SK-N-SH treated with all-trans-retinoic acid at 6 μM for 48 hours (cell line): ENCODE measurements around the gene KANK3.

Experiments
- ARNTL ChIP-seq: fragments of 450-650 bp; formaldehyde crosslinking; IDR thresholded peaks from 2 replicates; pipeline ENCODE4 v1.5.0; 2020; ENCODE audit warnings: low read depth, mild to moderate bottlenecking, moderate library complexity, borderline replicate concordance
- CREB5 ChIP-seq: fragments of 250-450 bp; sonication (Bioruptor Pico); IDR thresholded peaks from 2 replicates; pipeline ENCODE4 v1.5.1; 2020; ENCODE audit warnings: low read depth, mild to moderate bottlenecking, moderate library complexity
- CSDC2 ChIP-seq: fragments of 250-450 bp; sonication (Bioruptor Pico); IDR thresholded peaks from 2 replicates; pipeline ENCODE4 v1.5.0; 2020; ENCODE audit warnings: mild to moderate bottlenecking, moderate library complexity
- ESRRG ChIP-seq: fragments of 250-450 bp; sonication (Bioruptor Pico); IDR thresholded peaks from 2 replicates; pipeline ENCODE4 v1.6.1; 2021; ENCODE audit warnings: mild to moderate bottlenecking
- OSR1 ChIP-seq: fragments of 250-450 bp; sonication (Bioruptor Pico); IDR thresholded peaks from 2 replicates; pipeline ENCODE4 v1.8.0; 2022; ENCODE audit warnings: moderate library complexity, mild to moderate bottlenecking, inconsistent platforms
- PATZ1 ChIP-seq: fragments of 250-450 bp; sonication (Bioruptor Pico); IDR thresholded peaks from 2 replicates; pipeline ENCODE4 v1.8.0; 2020; ENCODE audit warnings: mild to moderate bottlenecking, moderate library complexity, borderline replicate concordance
- POU6F1 ChIP-seq: fragments of 250-450 bp; sonication (Bioruptor Pico); IDR thresholded peaks from 2 replicates; pipeline ENCODE4 v1.8.0; 2021; ENCODE audit warnings: low read depth, mild to moderate bottlenecking, moderate library complexity, borderline replicate concordance
- RARB ChIP-seq: fragments of 250-450 bp; sonication (Bioruptor Pico); IDR thresholded peaks from 2 replicates; pipeline ENCODE4 v1.8.0; 2021; ENCODE audit warnings: mild to moderate bottlenecking, moderate library complexity
- SNAI2 ChIP-seq: fragments of 250-450 bp; sonication (Bioruptor Pico); IDR thresholded peaks from 2 replicates; pipeline ENCODE4 v1.5.0; 2020; ENCODE audit warnings: mild to moderate bottlenecking, moderate library complexity
- ZFP3 ChIP-seq: fragments of 250-450 bp; sonication (Bioruptor Pico); IDR thresholded peaks from 2 replicates; pipeline ENCODE4 v1.5.0; 2020; ENCODE audit warnings: mild to moderate bottlenecking, moderate library complexity
- ZFP30 ChIP-seq: fragments of 450-650 bp; formaldehyde crosslinking; IDR thresholded peaks from 2 replicates; pipeline ENCODE4 v1.5.0; 2022; ENCODE audit warnings: mild to moderate bottlenecking, moderate library complexity
- ZNF70 ChIP-seq: fragments of 450-650 bp; formaldehyde crosslinking; IDR thresholded peaks from 2 replicates; pipeline ENCODE4 v1.5.0; 2020; ENCODE audit warnings: mild to moderate bottlenecking, moderate library complexity
- ZNF8 ChIP-seq: fragments of 450-650 bp; formaldehyde crosslinking; IDR thresholded peaks from 2 replicates; pipeline ENCODE4 v1.5.0; 2020; ENCODE audit warnings: mild to moderate bottlenecking, moderate library complexity

GRCh38 chr19:8334458-8335342, 8.4 kb downstream of the KANK3 start:
- no peak for TF ChIP-seq ZNF70 (CRISPR knock-in tag)
- TF ChIP-seq ZFP30, result no peak
- TF ChIP-seq SNAI2 (CRISPR knock-in tag), result no peak
- TF ChIP-seq PATZ1, result no peak
- no peak for TF ChIP-seq ESRRG (CRISPR knock-in tag)
- TF ChIP-seq CSDC2, result no peak
- no peak for TF ChIP-seq ZNF8 (CRISPR knock-in tag)
- TF ChIP-seq ZFP3 (CRISPR knock-in tag), result no peak
- TF ChIP-seq POU6F1 (CRISPR knock-in tag), result no peak
- TF ChIP-seq CREB5, result no peak
- TF ChIP-seq OSR1 (CRISPR knock-in tag), result no peak
- no peak for TF ChIP-seq ARNTL (CRISPR knock-in tag)
- no peak for TF ChIP-seq RARB (CRISPR knock-in tag)
